GM18519 (cell line): ENCODE results near the gene COLEC12.
"Not testable (repeated sequence)": the region's sequence is repeated elsewhere in the genome, so short reads cannot be mapped to it uniquely, and the experiment has no call there.

Experiments
- ATAC-seq: cut with Tn5 transposase; IDR thresholded peaks from one replicate; pipeline ENCODE4 v1.9.1; 2021; ENCODE audit warnings: mild to moderate bottlenecking, moderate library complexity; ENCODE audit not compliant: unreplicated experiment, low FRiP score

COLEC12 gene

GRCh38 chr18:297936-298335 is 202.6 kb downstream of the COLEC12 start:
- no peak for ATAC-seq

GRCh38 chr18:295756-296490 is 204.6 kb downstream of the COLEC12 start:
- ATAC-seq: no peak

- no peak for ATAC-seq
These were observed 205.9 kb downstream of the COLEC12 start for GRCh38 chr18:294566-294965.

GRCh38 chr18:293536-293935 is 207.0 kb downstream of the COLEC12 start:
- no peak for ATAC-seq

- ATAC-seq: no peak
These were observed 208.2 kb downstream of the COLEC12 start for GRCh38 chr18:292271-292670.

GRCh38 chr18:289970-290369 is 210.5 kb downstream of the COLEC12 start:
- ATAC-seq: not testable (repeated sequence)

GRCh38 chr18:289026-289425 is 211.5 kb downstream of the COLEC12 start:
- no peak for ATAC-seq

- ATAC-seq: no peak
These were observed 213.8 kb downstream of the COLEC12 start for GRCh38 chr18:286515-287310.

- no peak for ATAC-seq
These were observed 214.7 kb downstream of the COLEC12 start for GRCh38 chr18:285817-286216.

GRCh38 chr18:275486-275885 is 225.0 kb downstream of the COLEC12 start:
- no peak for ATAC-seq

- no peak for ATAC-seq
These were observed 226.2 kb downstream of the COLEC12 start for GRCh38 chr18:274313-274712.

GRCh38 chr18:273525-273924 is 227.0 kb downstream of the COLEC12 start:
- ATAC-seq: no peak

- no peak for ATAC-seq
These were observed 227.9 kb downstream of the COLEC12 start for GRCh38 chr18:272650-273049.

- ATAC-seq: no peak
These were observed 230.9 kb downstream of the COLEC12 start for GRCh38 chr18:269480-270095.

GRCh38 chr18:267688-268552 is 232.6 kb downstream of the COLEC12 start, which contains the start of gene THOC1:
Gene THOC1 (minus strand): TSS chr18:268047. CDS start chr18:268019, 28 bp downstream.
- ATAC-seq: peak; percentile 87

- ATAC-seq: peak; percentile 2
These were observed 233.2 kb downstream of the COLEC12 start for GRCh38 chr18:267380-267687.
